Measurements from ENCODE around the gene STAC3.

Gene STAC3

DNA sequence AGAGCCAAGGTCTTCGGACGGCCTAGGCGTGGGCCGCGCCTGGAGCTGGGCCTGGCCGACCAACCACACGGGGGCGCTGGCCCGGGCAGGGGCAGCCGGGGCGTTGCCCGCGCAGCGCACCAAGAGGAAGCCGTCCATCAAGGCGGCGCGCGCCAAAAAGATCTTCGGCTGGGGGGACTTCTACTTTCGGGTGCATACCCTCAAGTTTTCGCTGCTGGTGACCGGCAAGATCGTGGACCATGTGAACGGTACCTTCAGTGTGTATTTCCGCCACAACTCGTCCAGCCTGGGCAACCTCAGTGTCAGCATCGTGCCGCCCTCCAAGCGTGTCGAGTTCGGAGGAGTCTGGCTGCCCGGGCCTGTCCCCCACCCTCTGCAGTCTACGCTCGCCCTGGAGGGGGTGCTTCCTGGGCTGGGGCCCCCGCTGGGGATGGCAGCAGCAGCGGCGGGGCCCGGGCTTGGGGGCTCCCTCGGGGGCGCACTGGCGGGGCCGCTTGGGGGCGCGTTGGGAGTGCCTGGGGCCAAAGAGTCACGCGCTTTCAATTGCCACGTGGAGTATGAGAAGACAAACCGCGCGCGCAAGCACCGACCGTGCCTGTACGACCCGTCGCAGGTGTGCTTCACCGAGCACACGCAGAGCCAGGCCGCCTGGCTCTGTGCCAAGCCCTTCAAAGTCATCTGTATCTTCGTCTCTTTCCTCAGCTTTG lies 25.9 kb downstream of the STAC3 start:
- Histone ChIP-seq H3K4me1 (ENCODE audit: control insufficient read depth in 1 of 2, insufficient read depth in 1 of 2, low read depth in 1 of 2, low read length in 1 of 2) (peaks cover 32 to 42% of the 10 kb centered on the region in 2 experiments), H3K9me3 (no peaks in the 10 kb centered on the region), H3K27me3 (peaks cover 91% of the 10 kb centered on the region), H3K36me3 (no peaks in the 10 kb centered on the region), H3K27ac (no peak overlapping the region), H3K4me3 (ENCODE audit: low read depth in 1 of 2, low read length in 1 of 2) (peak overlapping the region; percentile 23 to 40)
- TF ChIP-seq, protein P1, sequence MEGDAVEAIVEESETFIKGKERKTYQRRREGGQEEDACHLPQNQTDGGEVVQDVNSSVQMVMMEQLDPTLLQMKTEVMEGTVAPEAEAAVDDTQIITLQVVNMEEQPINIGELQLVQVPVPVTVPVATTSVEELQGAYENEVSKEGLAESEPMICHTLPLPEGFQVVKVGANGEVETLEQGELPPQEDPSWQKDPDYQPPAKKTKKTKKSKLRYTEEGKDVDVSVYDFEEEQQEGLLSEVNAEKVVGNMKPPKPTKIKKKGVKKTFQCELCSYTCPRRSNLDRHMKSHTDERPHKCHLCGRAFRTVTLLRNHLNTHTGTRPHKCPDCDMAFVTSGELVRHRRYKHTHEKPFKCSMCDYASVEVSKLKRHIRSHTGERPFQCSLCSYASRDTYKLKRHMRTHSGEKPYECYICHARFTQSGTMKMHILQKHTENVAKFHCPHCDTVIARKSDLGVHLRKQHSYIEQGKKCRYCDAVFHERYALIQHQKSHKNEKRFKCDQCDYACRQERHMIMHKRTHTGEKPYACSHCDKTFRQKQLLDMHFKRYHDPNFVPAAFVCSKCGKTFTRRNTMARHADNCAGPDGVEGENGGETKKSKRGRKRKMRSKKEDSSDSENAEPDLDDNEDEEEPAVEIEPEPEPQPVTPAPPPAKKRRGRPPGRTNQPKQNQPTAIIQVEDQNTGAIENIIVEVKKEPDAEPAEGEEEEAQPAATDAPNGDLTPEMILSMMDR (IDR thresholded peaks at IDR 0.05) = peak; percentile 75

DNA sequence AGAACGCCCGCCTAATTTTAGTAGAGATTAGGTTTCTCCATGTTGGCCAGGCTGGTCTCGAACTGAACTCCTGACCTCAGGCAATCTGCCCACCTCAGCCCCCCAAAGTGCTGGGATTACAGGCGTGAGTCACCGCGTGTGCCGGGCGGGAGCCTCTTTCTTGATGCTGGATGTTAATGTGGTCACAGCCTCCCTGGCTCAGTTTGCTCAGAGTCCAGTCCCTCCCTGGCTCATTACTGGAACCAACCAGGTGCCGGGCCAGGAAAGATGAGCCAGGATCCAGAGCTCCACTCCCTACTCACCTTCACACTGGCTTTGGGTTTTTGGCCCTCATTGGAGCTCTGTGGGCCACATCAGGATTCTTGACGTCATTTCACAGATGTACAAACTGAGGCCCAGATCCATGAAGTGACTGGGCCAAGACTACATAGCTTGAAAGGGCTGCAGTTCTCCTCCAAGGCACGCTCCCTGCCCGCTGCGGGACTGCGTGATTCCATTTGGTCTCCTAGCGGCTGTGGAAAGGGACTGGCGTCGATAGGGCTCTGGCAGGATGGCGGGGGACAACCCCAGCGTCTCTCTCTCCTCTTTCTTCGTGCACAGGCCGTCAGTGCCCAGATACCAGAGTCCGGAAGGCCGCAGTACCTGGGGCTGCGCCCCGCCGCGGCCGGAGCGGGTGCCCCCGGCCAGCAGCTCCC lies 26.6 kb downstream of the STAC3 start:
- TF ChIP-seq, protein P1 (IDR thresholded peaks at IDR 0.05) = no peak
- peaks cover 98% of the 10 kb centered on the region for H3K27me3 ChIP-seq

DNA sequence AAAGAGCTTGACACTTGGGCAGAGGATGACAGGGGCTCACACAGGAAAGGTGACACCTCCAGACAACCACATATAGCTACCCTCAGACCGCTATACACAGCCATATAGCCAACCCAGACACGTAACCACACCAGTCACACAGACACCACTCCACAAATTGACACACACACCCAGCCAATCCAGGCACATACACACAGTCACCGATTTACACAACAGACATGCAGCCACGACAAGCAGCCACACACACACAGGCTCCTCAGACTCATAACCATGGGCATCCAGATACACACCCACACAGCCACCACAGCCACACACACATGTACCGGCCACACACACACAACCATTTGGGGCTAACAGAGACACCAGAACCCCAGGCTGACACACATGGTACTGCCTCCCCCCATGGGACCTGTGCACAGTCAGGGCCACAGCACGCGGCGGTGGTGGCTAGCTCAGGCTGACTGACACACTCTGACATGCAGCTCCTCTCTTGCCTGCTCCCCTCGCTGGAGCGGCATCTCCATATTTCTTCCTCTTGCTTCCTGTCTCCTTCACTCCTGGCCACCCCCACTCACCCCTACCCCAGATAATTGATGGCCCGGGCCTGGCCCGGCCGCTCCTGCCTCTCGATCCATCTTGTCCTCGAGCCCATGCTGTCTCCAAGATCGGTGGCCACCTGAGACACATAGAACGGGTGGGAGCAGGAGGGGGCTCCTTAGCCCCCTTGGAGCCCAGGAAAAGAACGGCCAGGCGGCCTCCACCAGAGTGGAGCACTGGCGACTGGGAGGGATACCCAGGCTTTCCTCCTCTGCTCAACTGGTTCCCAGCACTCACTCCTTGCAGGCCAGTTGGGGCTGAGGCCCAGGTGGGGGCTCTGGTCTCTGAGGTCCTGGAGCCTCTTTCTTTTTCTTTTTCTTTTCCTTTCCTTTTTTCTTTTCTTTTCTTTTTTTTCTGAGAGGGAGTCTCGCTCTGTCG lies 27.5 kb downstream of the STAC3 start:
- Histone ChIP-seq H3K9me3 (no peaks in the 10 kb centered on the region), H3K27ac (no peak overlapping the region), H3K36me3 (no peaks in the 10 kb centered on the region), H3K4me1 (ENCODE audit: control insufficient read depth in 1 of 2, insufficient read depth in 1 of 2, low read depth in 1 of 2, low read length in 1 of 2) (peaks cover 19 to 28% of the 10 kb centered on the region in 2 experiments), H3K27me3 (peaks cover 100% of the 10 kb centered on the region), H3K4me3 (ENCODE audit: low read depth in 1 of 2, low read length in 1 of 2) (no peak overlapping the region)
- TF ChIP-seq, protein P1 (IDR thresholded peaks at IDR 0.05) = no peak

More for the DNA sequence above, 26.6 kb downstream of the STAC3 start:
- Histone ChIP-seq H3K4me1 (ENCODE audit: control insufficient read depth in 1 of 2, insufficient read depth in 1 of 2, low read depth in 1 of 2, low read length in 1 of 2) (peaks cover 25 to 35% of the 10 kb centered on the region in 2 experiments), H3K9me3 (no peaks in the 10 kb centered on the region), H3K4me3 (ENCODE audit: low read depth in 1 of 2, low read length in 1 of 2) (peak overlapping the region in 1 of 2 experiments; percentile 40), H3K27ac (no peak overlapping the region), H3K36me3 (no peaks in the 10 kb centered on the region)

DNA sequence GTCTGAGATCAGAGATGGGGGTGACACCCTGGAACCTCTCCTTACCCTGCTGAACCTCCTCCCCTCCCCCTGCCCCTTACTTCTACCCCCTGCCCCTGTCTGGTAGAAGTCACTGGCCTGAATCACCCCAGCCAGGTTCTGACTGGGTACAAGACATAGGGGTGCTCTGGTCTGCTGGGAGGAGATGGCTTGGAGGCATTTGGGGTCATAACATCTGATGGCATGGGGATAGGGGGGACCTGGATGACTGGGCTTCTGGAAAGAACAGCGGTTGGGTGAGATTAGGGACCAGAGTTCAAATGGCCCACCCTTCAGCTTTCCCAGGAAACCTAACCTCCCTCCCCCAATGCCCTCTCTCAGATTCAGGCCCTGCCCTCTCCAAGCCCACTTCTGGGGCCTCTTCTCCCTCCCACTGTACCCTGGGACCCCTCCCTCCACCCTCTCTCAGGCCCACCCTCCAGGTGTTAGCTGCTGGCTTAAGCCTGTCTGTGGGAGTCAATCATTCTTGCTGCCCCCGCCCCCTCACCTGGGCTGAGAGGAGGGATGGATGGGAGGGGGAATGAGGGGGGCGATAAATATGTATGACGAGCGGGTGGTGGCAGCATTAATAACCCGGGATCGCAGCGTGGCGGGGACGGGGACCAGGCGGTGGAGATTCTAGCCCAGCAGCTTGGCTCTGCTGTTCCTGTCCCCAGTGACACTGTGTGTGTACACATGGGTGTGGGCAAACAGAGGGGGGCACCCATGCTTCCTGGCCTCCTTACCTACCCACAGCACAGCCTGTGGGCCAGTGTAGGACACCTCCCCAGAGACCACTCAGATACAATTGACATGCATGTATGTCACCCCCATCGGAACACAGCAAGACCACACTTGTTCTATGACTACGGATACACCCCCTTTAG lies 28.4 kb downstream of the STAC3 start:
- Histone ChIP-seq H3K4me1 (ENCODE audit: control insufficient read depth in 1 of 2, insufficient read depth in 1 of 2, low read depth in 1 of 2, low read length in 1 of 2) (peaks cover 19 to 28% of the 10 kb centered on the region in 2 experiments), H3K27me3 (peaks cover 100% of the 10 kb centered on the region), H3K36me3 (no peaks in the 10 kb centered on the region), H3K9me3 (no peaks in the 10 kb centered on the region), H3K4me3 (ENCODE audit: low read depth in 1 of 2, low read length in 1 of 2) (no peak overlapping the region), H3K27ac (no peak overlapping the region)
- TF ChIP-seq, protein P1 (IDR thresholded peaks at IDR 0.05) = no peak

Data from neutrophil (primary cell).